ENCODE results near the gene GALNT9.

DNA sequence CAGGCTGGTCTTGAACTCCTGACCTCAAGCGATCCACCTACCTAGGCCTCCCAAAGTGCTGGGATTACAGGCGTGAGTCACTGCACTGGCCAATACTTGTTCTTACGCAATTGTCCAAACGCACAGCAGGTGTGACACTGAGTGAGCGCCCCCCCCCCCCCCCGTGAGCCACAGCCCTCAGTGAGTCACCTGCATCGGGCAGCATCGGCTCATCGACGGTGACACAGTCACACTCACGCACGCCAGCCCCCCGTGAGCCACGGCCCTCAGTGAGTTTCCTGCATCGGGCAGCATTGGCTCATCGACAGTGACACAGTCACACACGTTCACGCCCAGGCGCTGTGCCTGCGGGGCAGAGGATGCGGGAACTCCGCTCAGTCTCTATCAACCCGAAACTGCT lies 42.5 kb downstream of the GALNT9 start:
- TF ChIP-seq, protein P1, sequence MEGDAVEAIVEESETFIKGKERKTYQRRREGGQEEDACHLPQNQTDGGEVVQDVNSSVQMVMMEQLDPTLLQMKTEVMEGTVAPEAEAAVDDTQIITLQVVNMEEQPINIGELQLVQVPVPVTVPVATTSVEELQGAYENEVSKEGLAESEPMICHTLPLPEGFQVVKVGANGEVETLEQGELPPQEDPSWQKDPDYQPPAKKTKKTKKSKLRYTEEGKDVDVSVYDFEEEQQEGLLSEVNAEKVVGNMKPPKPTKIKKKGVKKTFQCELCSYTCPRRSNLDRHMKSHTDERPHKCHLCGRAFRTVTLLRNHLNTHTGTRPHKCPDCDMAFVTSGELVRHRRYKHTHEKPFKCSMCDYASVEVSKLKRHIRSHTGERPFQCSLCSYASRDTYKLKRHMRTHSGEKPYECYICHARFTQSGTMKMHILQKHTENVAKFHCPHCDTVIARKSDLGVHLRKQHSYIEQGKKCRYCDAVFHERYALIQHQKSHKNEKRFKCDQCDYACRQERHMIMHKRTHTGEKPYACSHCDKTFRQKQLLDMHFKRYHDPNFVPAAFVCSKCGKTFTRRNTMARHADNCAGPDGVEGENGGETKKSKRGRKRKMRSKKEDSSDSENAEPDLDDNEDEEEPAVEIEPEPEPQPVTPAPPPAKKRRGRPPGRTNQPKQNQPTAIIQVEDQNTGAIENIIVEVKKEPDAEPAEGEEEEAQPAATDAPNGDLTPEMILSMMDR (IDR thresholded peaks at IDR 0.05): no peak
- TF ChIP-seq POLR2A (IDR thresholded peaks at IDR 0.05; ENCODE audit: low read depth): no peak
